ENCODE data around the gene MGST1. TPM values are rescaled to one million over a fixed set of nuclear protein-coding genes. Genes with fewer than 3 reads are reported as not detected.
"Not testable (repeated sequence)": the region's sequence is repeated elsewhere in the genome, so short reads cannot be mapped to it uniquely, and the experiment has no call there.

MGST1 gene
- polyA plus RNA-seq, 2 of the 4 experiments (the other 2 are of a cell fraction): 949 to 1,309 TPM

DNA sequence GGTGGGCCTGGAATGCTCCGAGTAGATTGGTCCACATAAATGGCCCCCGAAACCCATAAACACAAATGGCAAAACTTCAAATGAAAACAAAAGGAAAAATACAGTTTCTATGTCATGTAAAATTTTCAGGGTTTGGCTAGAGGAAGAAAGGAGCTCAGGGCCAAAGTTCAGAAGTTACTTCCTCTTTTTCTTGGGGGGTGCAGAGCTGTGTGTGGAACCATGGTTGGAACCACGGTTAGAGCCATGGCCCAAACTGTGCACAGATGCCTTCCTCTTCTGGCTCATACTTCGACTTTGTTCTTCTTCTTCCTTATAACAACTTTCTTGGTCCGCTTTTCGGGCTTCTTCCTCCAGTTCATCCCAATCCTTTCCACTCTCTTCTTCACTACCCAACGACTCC, 51.7 kb downstream of the MGST1 start:
- Histone ChIP-seq H3K9me3 (peaks cover 23% of the 10 kb centered on the region; the same call in 2 of the 3 replicates), H3K4me3 (no peak overlapping the region), H3K27ac (no peak overlapping the region), H3K4me2 (no peak overlapping the region), H3K4me1 (no peaks in the 10 kb centered on the region)
- no peak for ATAC-seq
- POLR2A ChIA-PET: no interaction called here
- WGBS (ENCODE audit: missing lambda C conversion rate): 87% methylated on average over 7 of the region's 7 CpGs
- FAIRE-seq: no peak
- CTCF ChIA-PET: no interaction called here
- TF ChIP-seq PHF8 (IDR thresholded peaks at IDR 0.05; ENCODE audit: borderline replicate concordance, low read depth) (no peak), EP300 (IDR thresholded peaks at IDR 0.05) (no peak), EHF (CRISPR knock-in tag; IDR thresholded peaks at IDR 0.05) (no peak), FOXS1 (CRISPR knock-in tag; IDR thresholded peaks at IDR 0.05) (no peak)
- TF ChIP-seq, protein P1, sequence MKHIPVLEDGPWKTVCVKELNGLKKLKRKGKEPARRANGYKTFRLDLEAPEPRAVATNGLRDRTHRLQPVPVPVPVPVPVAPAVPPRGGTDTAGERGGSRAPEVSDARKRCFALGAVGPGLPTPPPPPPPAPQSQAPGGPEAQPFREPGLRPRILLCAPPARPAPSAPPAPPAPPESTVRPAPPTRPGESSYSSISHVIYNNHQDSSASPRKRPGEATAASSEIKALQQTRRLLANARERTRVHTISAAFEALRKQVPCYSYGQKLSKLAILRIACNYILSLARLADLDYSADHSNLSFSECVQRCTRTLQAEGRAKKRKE (CRISPR knock-in tag; IDR thresholded peaks at IDR 0.05; ENCODE audit: low read depth): no peak
- DNase-seq (ENCODE audit: low read depth in 1 of 2, low spot score in 1 of 2): no peak

- POLR2A ChIA-PET; H3K4me1 ChIP-seq; H3K4me3 ChIP-seq; ATAC-seq; H3K4me2 ChIP-seq; DNase-seq (ENCODE audit: low read depth in 1 of 2, low spot score in 1 of 2); CTCF ChIA-PET; FAIRE-seq; H3K27ac ChIP-seq: not testable (repeated sequence)
- WGBS (ENCODE audit: missing lambda C conversion rate): 59% methylated on average over 1 of the region's 1 CpG
- H3K9me3 ChIP-seq: peaks cover 14% of the 10 kb centered on the region; the same call in 1 of the 3 replicates
Observed at GRCh38 chr12:16401835-16402234, 54.4 kb downstream of the MGST1 start.

GRCh38 chr12:16407346-16407745, 59.9 kb downstream of the MGST1 start:
- TF ChIP-seq BHLHE40 (IDR thresholded peaks at IDR 0.05; ENCODE audit: low read depth, low read length) (no peak), CHD2 (IDR thresholded peaks at IDR 0.05; ENCODE audit: low read length, partially characterized antibody) (no peak), HDAC2 (IDR thresholded peaks at IDR 0.05) (no peak), FOXS1 (CRISPR knock-in tag; IDR thresholded peaks at IDR 0.05) (no peak), RNF2 (IDR thresholded peaks at IDR 0.05; ENCODE audit: borderline replicate concordance, low read depth) (no peak), HEYL (CRISPR knock-in tag; IDR thresholded peaks at IDR 0.05) (no peak), RCOR1 (IDR thresholded peaks at IDR 0.05; ENCODE audit: low read depth, low read length) (no peak), SMC3 (IDR thresholded peaks at IDR 0.05) (no peak), POLR2A (IDR thresholded peaks at IDR 0.05; ENCODE audit: low read length) (no peak), HOXA7 (CRISPR knock-in tag; IDR thresholded peaks at IDR 0.05) (no peak)
- WGBS (ENCODE audit: missing lambda C conversion rate): 86% methylated on average over 1 of the region's 1 CpG
- Histone ChIP-seq H3K4me1 (no peaks in the 10 kb centered on the region), H3K27ac (no peak overlapping the region), H3K4me3 (no peak overlapping the region), H3K9me3 (peaks cover 8% of the 10 kb centered on the region; the same call in 1 of the 3 replicates), H3K4me2 (no peak overlapping the region)
- ChIA-PET CTCF (interaction anchor here (1.5 kb wide), 1 partner anchor 22 kb away, joined by 4 read pairs; no protein-coding TSS in a partner anchor), POLR2A (interaction anchor here (0.6 kb wide), 1 partner anchor 244 kb away, joined by 3 read pairs; no protein-coding TSS in a partner anchor)
- FAIRE-seq (no peak), DNase-seq (ENCODE audit: low read depth in 1 of 2, low spot score in 1 of 2) (no peak), ATAC-seq (no peak)

Other genes with a start within 250 kb of the MGST1 start
- not detected in 2 replicates for gene SLC15A5, start 70.0 kb upstream of the MGST1 start, polyA plus RNA-seq (2011; rRNA removed)
- not detected in 3 replicates for gene SLC15A5, start 70.0 kb upstream of the MGST1 start, polyA plus RNA-seq (2017; fragmentation: RNase III; extraction: RNeasy Plus Mini Kit Qiagen cat#74134 plus additional on column Dnase treatment)

Measured in A549 (cell line).